Adipose tissue (tissue), 3 donors: Measurements from ENCODE around the gene OR6N1. TPM values are rescaled to one million over a fixed set of nuclear protein-coding genes. Genes with fewer than 3 reads are reported as not detected.

Experiments used
- H3K27ac ChIP-seq: one replicate; pipeline ENCODE4 v1.5.1; 2013; ENCODE audit warnings: low read depth, low read length
- WGBS, 3 donors: extraction: QIAGEN DNeasy Blood & Tissue Kit; methylation state at CpG; one replicate each; pipeline ENCODE4 v1.1.7; 2013; 5-methylcytosine and 5-hydroxymethylcytosine counted together
- polyA plus RNA-seq, 3 donors: library from polyadenylated mRNA; stranded (reverse); fragments of 200-250 nt; gene quantifications; one replicate each; pipeline ENCODE4 v1.2.3, GENCODE V29; 2013
- donor health status: healthy with polysubstance abuse.
- donor health status: Bipolar disorder and iron deficiency.
- donor health status: healthy.

The OR6N1 gene
- not detected for polyA plus RNA-seq

DNA sequence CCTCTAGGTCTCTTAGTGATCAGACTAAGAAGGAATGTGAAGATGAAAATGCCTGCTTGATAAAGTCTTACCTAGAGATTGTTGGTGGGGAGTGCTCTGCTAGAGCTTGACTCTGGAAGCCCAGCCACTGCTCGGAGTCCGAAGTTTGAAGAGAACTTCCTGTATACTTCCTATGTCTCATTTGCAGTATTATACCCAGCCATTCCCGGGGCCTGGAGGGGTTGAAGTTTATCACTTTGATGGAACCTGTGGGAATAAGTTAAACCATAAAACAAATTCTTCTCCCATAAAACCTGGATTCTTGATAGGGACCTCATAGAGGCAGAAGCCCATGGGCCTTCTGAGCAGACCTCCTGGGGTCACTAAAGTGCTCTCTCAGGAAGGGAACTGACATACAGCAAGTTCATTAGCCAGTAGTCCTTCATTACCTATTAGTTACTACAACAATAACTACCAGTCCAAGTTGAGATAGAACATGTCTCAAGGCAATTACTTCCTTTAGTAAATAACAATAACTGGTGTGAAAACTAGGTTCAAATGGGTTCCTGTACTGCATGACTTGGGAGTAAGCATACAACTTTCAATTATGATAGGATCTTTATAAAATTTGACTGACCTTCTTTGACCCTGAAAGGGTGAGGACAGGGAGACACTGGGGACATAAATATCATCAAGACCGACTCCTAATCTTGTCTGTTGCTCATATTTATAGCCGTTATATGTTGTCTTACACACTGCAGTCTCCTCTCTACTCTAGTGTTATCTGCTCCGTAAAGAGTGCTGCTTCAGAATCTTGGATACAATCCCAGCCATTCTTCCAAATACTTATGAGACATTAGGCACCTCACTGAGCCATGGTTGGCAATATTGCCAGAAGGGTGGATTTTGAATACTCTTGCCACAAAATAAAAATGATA, at the start of gene OR6N1:
OR6N1 (minus strand) TSS at position 246 of the 917 bp plus-strand sequence. CDS start 5,513 bp downstream, outside the sequence.
- WGBS, 3 donors = 52 to 60% (median 54%) methylated on average over 6 of the region's 6 CpGs
- no peak within 1 kb of the TSS for H3K27ac ChIP-seq

DNA sequence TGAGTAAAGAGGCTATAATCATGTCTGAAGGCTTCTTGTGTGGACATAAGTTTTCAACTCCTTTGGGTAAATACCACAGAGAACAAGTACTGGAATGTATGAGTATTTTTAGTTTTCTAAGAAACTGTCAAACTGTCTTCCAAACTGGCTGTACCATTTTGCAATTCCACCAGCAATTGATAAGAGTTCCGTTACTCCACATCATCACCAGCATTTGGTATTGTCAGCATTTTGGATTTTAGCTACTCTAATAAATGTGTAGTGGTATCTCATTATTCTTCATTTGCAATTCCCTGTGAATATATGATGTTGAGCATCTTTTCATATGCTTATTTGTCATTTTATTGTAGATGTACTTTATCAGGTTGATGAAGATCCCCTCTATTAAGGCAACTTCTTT, 49.7 kb upstream of the OR6N1 start:
- WGBS, 3 donors = 78 to 81% (median 81%) methylated on average over 1 of the region's 1 CpG
- H3K27ac ChIP-seq = no peak overlapping the region

GRCh38 chr1:158819461-158820443, 47.8 kb upstream of the OR6N1 start:
- 54 to 68% (median 59%) methylated on average over 7 of the region's 7 CpGs for WGBS, 3 donors
- no peak overlapping the region for H3K27ac ChIP-seq

GRCh38 chr1:158818975-158819431, 47.0 kb upstream of the OR6N1 start:
- no peak overlapping the region for H3K27ac ChIP-seq
- WGBS, 3 donors = 54 to 89% (median 73%) methylated on average over 1 of the region's 1 CpG

DNA sequence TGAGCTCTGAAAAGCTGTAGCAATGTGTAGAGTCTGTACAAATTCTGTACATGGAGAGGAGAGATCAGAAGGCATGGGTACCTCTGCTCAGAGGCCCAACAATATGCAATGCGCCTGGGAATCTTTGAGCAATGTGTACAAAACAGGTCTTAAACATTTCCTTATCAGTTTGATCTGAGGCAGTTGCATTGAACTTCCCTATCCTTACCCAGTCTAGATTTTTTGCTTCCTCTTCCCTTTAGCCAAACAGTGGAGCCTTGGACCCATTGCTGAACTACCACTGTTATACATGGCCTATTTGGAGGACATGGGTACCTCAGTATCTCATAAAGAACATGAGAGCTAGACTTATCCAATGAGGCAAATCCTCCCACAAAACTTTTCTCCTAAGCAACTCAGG, 46.6 kb upstream of the OR6N1 start:
- WGBS, 3 donors = 55 to 74% (median 59%) methylated on average over 1 of the region's 1 CpG
- no peak overlapping the region for H3K27ac ChIP-seq

GRCh38 chr1:158814970-158815369, 43.0 kb upstream of the OR6N1 start:
- H3K27ac ChIP-seq = no peak overlapping the region
- 0 to 82% (median 76%) methylated on average over 1 of the region's 1 CpG for WGBS, 3 donors

- no peak overlapping the region for H3K27ac ChIP-seq
- WGBS, 3 donors = 30 to 58% (median 37%) methylated on average over 3 of the region's 3 CpGs
Observed at GRCh38 chr1:158813164-158813563, 41.2 kb upstream of the OR6N1 start.

DNA sequence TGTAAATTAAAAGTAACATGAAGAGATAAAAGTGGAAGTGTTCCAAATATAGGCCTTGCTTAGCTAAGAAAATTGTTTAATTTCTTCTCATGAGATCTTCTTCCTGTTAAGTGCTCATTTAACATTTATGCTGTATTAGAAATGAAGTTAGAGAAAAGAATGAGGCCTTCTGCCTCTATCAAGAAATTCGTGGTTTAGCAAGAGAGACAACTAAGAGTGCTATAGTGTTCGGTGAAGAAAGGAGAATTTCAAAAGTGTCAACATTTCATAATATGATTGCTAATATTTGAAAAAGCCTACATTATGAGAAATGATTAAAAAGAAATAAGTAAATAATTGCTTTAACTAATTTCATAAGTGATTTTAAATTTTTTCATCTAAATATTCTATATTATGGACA, 40.3 kb upstream of the OR6N1 start:
- WGBS, 3 donors = 39 to 55% (median 48%) methylated on average over 2 of the region's 2 CpGs
- H3K27ac ChIP-seq = no peak overlapping the region

DNA sequence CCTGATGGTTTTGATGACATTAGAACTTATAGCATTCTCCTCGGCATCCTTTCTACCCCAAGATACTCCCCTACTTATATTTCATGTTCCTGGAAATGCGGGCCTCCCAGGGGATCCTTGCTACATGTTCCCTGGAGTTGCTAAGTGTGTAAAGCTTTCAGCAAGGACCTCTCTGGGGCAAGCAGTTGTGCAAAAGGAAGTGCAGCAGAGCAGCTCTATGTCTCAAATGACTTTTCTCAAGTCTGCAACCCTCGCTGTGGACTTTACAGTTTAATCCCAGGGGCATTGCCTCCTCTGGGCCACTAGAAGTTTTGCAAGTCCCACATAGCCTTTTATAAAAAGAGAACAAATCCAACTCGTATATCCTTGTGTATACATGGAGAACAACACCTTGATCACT, 38.3 kb upstream of the OR6N1 start:
- H3K27ac ChIP-seq = no peak overlapping the region
- WGBS, 3 donors = 41 to 57% (median 56%) methylated on average over 4 of the region's 4 CpGs

GRCh38 chr1:158809862-158810261, 37.9 kb upstream of the OR6N1 start:
- H3K27ac ChIP-seq = no peak overlapping the region
- WGBS, 3 donors = 61 to 79% (median 64%) methylated on average over 5 of the region's 5 CpGs

GRCh38 chr1:158809256-158809655, 37.3 kb upstream of the OR6N1 start:
- H3K27ac ChIP-seq = no peak overlapping the region
- 52 to 83% (median 59%) methylated on average over 3 of the region's 3 CpGs for WGBS, 3 donors

- 60 to 65% (median 61%) methylated on average over 6 of the region's 6 CpGs for WGBS, 3 donors
Observed at GRCh38 chr1:158806916-158807536, 35.0 kb upstream of the OR6N1 start.

GRCh38 chr1:158803678-158804077, 31.7 kb upstream of the OR6N1 start:
- WGBS, 3 donors = 55 to 96% (median 88%) methylated on average over 1 of the region's 1 CpG

More at GRCh38 chr1:158806916-158807536, 35.0 kb upstream of the OR6N1 start:
- H3K27ac ChIP-seq = no peak overlapping the region

DNA sequence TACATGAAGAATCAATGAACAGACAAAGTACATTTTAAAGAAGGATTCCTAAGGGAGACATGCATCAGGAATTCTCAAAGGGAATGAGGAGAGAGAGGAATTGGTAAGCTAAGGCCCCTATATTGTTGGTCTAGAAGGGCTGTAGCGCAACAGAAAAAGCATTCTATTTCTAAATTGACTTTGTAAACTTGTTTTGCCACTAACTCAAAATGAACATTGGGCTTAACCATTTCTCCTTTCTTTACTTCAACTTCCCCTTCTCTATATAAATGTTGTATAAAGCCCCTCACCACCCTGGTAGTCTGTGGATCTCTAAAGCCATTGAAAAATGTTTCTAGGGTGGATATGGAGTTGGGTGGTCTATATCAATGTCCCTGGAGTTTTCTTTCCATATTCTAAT, 29.4 kb upstream of the OR6N1 start:
- WGBS, 3 donors = 75 to 96% (median 88%) methylated on average over 1 of the region's 1 CpG

More at GRCh38 chr1:158803678-158804077, 31.7 kb upstream of the OR6N1 start:
- H3K27ac ChIP-seq = no peak overlapping the region

GRCh38 chr1:158800526-158800925, 28.5 kb upstream of the OR6N1 start:
- H3K27ac ChIP-seq = no peak overlapping the region
- 61 to 82% (median 70%) methylated on average over 2 of the region's 2 CpGs for WGBS, 3 donors

More for the DNA sequence above, 29.4 kb upstream of the OR6N1 start:
- no peak overlapping the region for H3K27ac ChIP-seq

DNA sequence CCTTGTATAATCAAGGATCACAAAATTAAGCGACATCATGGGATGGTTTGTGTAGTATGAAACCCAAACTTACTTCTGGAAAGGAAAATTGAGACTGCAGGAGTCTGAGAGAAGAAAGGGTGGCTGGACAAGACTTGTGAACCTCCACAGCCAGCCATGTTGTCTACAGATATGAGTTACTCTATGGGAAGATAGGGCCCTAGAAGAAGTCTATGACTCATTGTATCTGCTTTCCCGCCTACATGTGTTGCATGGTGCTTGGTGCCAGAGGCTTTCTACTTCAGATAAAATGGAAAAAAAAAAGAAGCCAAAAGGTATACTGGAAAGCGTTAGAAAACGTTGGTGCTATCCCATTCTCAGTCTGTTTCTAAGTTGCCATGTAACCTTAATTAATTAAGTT, 27.7 kb upstream of the OR6N1 start:
- H3K27ac ChIP-seq = no peak overlapping the region

DNA sequence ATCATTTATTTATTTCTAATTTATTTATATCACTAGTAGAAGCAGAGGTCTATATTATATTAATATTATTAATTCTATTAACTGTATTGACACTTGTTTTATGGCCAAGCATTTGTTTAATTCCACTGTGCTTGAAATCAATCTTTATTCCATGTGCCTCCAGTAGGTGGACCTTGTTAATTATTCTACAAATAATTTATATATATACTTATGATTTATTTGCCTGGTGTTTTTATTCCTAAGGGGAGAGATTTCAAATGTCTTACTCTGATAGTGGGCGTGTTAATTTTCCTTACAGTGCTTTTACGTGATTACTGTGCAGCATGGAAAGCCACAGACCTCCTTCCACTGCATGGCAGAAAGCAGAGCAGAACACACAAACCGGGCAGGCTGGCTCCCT, 26.5 kb upstream of the OR6N1 start:
- 59 to 72% (median 66%) methylated on average over 3 of the region's 3 CpGs for WGBS, 3 donors
- H3K27ac ChIP-seq = no peak overlapping the region

More for the DNA sequence above, 27.7 kb upstream of the OR6N1 start:
- 74 to 85% (median 83%) methylated on average over 4 of the region's 4 CpGs for WGBS, 3 donors

DNA sequence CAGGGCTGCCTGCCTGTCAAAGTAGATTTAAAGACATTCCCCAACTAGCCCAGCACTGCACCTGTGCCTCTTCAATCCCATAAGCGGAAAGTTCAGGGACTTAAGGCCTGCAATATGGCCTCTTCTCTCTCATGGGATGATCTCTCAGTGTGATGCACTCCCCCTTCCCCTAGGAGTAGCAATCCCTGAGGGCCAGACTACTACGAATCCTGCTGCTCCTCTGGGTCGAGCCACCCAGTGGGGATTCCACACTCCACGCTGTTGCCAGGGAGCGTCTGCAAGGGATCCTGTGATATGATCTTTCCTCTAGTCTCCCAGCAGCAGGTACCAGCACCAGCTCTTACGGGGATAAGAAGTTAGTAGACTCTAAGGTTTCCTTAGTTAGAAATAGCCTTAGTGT, 22.3 kb upstream of the OR6N1 start:
- no peak overlapping the region for H3K27ac ChIP-seq
- WGBS, 3 donors = 45 to 80% (median 74%) methylated on average over 6 of the region's 6 CpGs
